ENCODE measurements around the gene SPRR2A. TPM values are rescaled to one million over a fixed set of nuclear protein-coding genes. Genes with fewer than 3 reads are reported as not detected.

SPRR2A gene
- total and polyA plus RNA-seq, 2 of the 13 experiments (the other 11 are each of a cell fraction or from before 2014, with no cell fraction given) = not detected

GRCh38 chr1:153087652-153088051 lies 30.3 kb upstream of the SPRR2A start:
- Histone ChIP-seq H4K20me1 (ENCODE audit: insufficient read depth, low read length) (no peaks in the 10 kb centered on the region), H3K27me3 (ENCODE audit: control insufficient read depth in 1 of 2, insufficient read depth in 2 of 2, low read length in 2 of 2) (no peaks in the 10 kb centered on the region), H3K79me2 (ENCODE audit: insufficient read depth, low read length) (no peaks in the 10 kb centered on the region), H3K4me1 (ENCODE audit: insufficient read depth, low read length) (no peaks in the 10 kb centered on the region), H3K9ac (ENCODE audit: insufficient read depth, low read depth, low read length) (no peak overlapping the region), H3K27ac (ENCODE audit: extremely low read length, insufficient read depth, low read length) (no peak overlapping the region), H3K36me3 (replicated peaks in 1 of 2; ENCODE audit: control insufficient read depth in 1 of 2, insufficient read depth in 2 of 2, low read length in 2 of 2) (no peaks in the 10 kb centered on the region), H3K4me2 (ENCODE audit: low read depth, low read length) (no peak overlapping the region), H3K4me3 (replicated peaks in 1 of 3; ENCODE audit: insufficient read depth in 1 of 3, low read depth in 2 of 3, low read length in 3 of 3) (no peak overlapping the region), H3K9me3 (ENCODE audit: low read length) (no peaks in the 10 kb centered on the region), H2AFZ (ENCODE audit: low read length) (no peak overlapping the region)
- no TSS peak for BruUV-seq (replicated peaks)
- ATAC-seq = no peak
- DNase-seq (ENCODE audit: low spot score) = no peak
- CTCF ChIA-PET (ENCODE audit: low intra/inter-chr PET ratio, low total read pairs) = no interaction called here
- whole genome bisulfite sequencing (ENCODE audit: low lambda C conversion rate) = 0% methylated on average over 1 of the region's 1 CpG
- TF ChIP-seq ZNF703 (CRISPR knock-in tag; IDR thresholded peaks at IDR 0.05; ENCODE audit: borderline replicate concordance) = no peak
- no peak for TF ChIP-seq ZNF761 (CRISPR knock-in tag; conservative IDR thresholded peaks at IDR 0.05)
- TF ChIP-seq RCOR2 (CRISPR knock-in tag; IDR thresholded peaks at IDR 0.05) = no peak
- no peak for TF ChIP-seq NCOA2 (CRISPR knock-in tag; IDR thresholded peaks at IDR 0.05)
- no peak for TF ChIP-seq ZBTB26 (CRISPR knock-in tag; IDR thresholded peaks at IDR 0.05; ENCODE audit: borderline replicate concordance)
- TF ChIP-seq CC2D1A (CRISPR knock-in tag; IDR thresholded peaks at IDR 0.05) = no peak
- no peak for TF ChIP-seq HOXD1 (CRISPR knock-in tag; IDR thresholded peaks at IDR 0.05)
- TF ChIP-seq IKZF4 (CRISPR knock-in tag; IDR thresholded peaks at IDR 0.05; ENCODE audit: borderline replicate concordance, low read depth, not compliant biosample characterization) = no peak
- no peak for TF ChIP-seq HBP1 (CRISPR knock-in tag; IDR thresholded peaks at IDR 0.05; ENCODE audit: low read depth)
- TF ChIP-seq ZNF740 (CRISPR knock-in tag; IDR thresholded peaks at IDR 0.05) = no peak
- no peak for TF ChIP-seq ZNF18 (CRISPR knock-in tag; IDR thresholded peaks at IDR 0.05; ENCODE audit: insufficient replicate concordance)
- no peak for TF ChIP-seq ZFX (CRISPR knock-in tag; IDR thresholded peaks at IDR 0.05; ENCODE audit: low read depth)
- no peak for TF ChIP-seq HNRNPH1 (optimal IDR thresholded peaks at IDR 0.05; ENCODE audit: low read depth, low read length)
- no peak for TF ChIP-seq ETV6 (CRISPR knock-in tag; conservative IDR thresholded peaks at IDR 0.05)
- no peak for TF ChIP-seq STAT6 (CRISPR knock-in tag; IDR thresholded peaks at IDR 0.05; ENCODE audit: borderline replicate concordance)
- no peak for TF ChIP-seq ZNF672 (CRISPR knock-in tag; IDR thresholded peaks at IDR 0.05)
- intact Hi-C loops (cut with micrococcal nuclease; ENCODE audit: unreplicated experiment) (no loop called here), in situ Hi-C loops (cut with HindIII; ENCODE audit: extremely low pct_ligation_motif_present, low pct_unique_long_range_greater_than_20kb) (no loop called here)
- FAIRE-seq = no peak
- POLR2A ChIA-PET = no interaction called here

Data from HepG2 (cell line).